Esophagus squamous epithelium (tissue), 4 donors: ENCODE results near the gene PHLDA1.

Experiments used
- POLR2A ChIP-seq, 4 donors: fragments of 450-650 bp; IDR thresholded peaks; one replicate each; pipeline ENCODE4 v1.6.1; 2017; ENCODE audit warnings: antibody characterized with exemption in 4 of 4, mild to moderate bottlenecking in 4 of 4, moderate library complexity in 3 of 4
- TF ChIP-seq, protein P1 (sequence below), 6 experiments: fragments of 450-650 bp in 4 of 6; fragments of 200-600 bp in 2 of 6; sonication (generic) in 2 of 6; IDR thresholded peaks; one replicate each; pipeline ENCODE4 v1.5.1; 2016 to 2019; ENCODE audit warnings: antibody characterized with exemption in 6 of 6, mild to moderate bottlenecking in 4 of 6, moderate library complexity in 4 of 6

DNA sequence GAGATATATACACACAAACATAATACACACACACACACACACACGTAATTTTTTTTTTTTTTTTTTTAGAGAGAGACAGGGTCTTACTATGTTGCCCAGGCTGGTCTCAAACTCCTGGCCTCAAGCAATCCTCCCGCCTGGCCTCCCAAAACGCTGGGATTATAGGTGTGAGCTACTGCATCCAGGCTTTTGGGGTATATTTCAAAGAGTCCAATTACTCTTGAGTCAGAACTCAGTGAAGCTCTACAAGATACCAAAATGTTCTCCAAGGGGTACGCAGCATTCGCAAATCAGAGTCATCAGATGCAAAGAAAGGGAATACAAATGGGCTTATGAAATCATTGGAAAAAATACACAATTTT, 54.0 kb downstream of the PHLDA1 start:
- TF ChIP-seq, protein P1, sequence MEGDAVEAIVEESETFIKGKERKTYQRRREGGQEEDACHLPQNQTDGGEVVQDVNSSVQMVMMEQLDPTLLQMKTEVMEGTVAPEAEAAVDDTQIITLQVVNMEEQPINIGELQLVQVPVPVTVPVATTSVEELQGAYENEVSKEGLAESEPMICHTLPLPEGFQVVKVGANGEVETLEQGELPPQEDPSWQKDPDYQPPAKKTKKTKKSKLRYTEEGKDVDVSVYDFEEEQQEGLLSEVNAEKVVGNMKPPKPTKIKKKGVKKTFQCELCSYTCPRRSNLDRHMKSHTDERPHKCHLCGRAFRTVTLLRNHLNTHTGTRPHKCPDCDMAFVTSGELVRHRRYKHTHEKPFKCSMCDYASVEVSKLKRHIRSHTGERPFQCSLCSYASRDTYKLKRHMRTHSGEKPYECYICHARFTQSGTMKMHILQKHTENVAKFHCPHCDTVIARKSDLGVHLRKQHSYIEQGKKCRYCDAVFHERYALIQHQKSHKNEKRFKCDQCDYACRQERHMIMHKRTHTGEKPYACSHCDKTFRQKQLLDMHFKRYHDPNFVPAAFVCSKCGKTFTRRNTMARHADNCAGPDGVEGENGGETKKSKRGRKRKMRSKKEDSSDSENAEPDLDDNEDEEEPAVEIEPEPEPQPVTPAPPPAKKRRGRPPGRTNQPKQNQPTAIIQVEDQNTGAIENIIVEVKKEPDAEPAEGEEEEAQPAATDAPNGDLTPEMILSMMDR (IDR thresholded peaks at IDR 0.05): no peak
- TF ChIP-seq POLR2A (IDR thresholded peaks at IDR 0.05): no peak
